RWPE1 (cell line): ENCODE measurements around the gene LAMC1.

Source experiments
- CTCF ChIA-PET: fragments of 350-600 bp; sonication (Branson Sonifier 250); formaldehyde crosslinking; extraction: SDS; loops from one replicate; lab custom pipeline; 2021; lab: Yijun Ruan, JAX
- POLR2A ChIA-PET: fragments of 400-600 bp; formaldehyde crosslinking; extraction: SDS; loops from one replicate; lab custom pipeline; 2020; ENCODE audit warnings: antibody characterized with exemption; ENCODE audit not compliant: low non-redundant PET; lab: Yijun Ruan, JAX
- DNase-seq: peaks from one replicate; pipeline ENCODE4 v3.0.0; 2012; ENCODE audit warnings: low spot score
- H3K27ac ChIP-seq: fragments of 450-650 bp; 2 replicates; pipeline ENCODE4 v1.5.1; 2017
- TF ChIP-seq, protein P1 (sequence below): fragments of 450-650 bp; conservative IDR thresholded peaks from 2 replicates; pipeline ENCODE4 v1.5.1; 2017; ENCODE audit warnings: low read depth, mild to moderate bottlenecking

LAMC1 gene

DNA sequence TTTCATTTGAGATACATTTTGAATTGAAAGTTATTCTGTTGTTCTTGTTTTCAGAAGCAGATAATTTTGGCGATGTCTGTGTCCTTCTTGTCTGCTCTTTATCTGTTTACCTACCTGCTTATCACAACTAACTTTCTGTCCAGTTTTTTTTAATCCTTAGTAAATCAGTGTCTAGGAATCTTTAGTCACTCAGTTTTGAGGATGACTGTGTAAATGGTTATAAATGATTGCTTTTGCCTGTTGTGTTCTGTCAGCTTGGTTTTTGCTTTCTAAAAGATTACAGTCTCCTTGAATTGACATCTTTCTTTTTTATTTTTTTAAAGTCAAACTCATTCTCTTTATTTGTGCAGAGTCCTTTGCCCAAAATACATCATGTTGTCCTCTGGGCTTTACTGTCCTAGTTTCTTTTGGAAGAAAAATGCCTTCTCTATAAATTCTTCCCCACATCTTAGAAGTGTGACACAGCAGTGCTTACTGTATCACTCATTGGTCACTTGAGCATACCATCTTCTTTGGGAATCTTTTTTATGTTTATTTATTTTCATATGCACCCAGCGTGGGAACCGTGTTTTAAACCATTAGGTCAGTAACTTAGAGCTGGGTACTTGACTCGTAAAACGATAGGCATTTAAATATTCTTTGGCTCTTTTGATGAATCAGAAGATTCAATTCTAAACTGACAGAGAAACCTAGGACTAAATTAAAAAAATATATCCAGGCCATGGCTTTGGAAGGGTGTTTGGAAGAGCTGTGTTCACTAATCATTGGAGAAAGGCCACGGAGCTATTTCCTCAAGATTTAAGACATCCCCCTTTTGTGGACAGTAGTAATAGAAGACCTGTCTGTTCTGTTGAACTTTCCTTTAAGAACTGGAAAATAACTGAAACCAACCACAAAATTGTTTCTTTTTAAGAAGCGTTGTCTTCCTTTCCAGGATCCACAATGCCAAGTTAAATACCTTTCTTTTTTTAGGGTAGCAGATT lies 20.9 kb downstream of the LAMC1 start:
- CTCF ChIA-PET = interaction anchor here (0.6 kb wide), 1 partner anchor 34 kb away, joined by 3 read pairs; no protein-coding TSS in a partner anchor
- no peak for DNase-seq
- TF ChIP-seq, protein P1, sequence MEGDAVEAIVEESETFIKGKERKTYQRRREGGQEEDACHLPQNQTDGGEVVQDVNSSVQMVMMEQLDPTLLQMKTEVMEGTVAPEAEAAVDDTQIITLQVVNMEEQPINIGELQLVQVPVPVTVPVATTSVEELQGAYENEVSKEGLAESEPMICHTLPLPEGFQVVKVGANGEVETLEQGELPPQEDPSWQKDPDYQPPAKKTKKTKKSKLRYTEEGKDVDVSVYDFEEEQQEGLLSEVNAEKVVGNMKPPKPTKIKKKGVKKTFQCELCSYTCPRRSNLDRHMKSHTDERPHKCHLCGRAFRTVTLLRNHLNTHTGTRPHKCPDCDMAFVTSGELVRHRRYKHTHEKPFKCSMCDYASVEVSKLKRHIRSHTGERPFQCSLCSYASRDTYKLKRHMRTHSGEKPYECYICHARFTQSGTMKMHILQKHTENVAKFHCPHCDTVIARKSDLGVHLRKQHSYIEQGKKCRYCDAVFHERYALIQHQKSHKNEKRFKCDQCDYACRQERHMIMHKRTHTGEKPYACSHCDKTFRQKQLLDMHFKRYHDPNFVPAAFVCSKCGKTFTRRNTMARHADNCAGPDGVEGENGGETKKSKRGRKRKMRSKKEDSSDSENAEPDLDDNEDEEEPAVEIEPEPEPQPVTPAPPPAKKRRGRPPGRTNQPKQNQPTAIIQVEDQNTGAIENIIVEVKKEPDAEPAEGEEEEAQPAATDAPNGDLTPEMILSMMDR = no peak
- no peak overlapping the region for H3K27ac ChIP-seq
- POLR2A ChIA-PET = no interaction called here

DNA sequence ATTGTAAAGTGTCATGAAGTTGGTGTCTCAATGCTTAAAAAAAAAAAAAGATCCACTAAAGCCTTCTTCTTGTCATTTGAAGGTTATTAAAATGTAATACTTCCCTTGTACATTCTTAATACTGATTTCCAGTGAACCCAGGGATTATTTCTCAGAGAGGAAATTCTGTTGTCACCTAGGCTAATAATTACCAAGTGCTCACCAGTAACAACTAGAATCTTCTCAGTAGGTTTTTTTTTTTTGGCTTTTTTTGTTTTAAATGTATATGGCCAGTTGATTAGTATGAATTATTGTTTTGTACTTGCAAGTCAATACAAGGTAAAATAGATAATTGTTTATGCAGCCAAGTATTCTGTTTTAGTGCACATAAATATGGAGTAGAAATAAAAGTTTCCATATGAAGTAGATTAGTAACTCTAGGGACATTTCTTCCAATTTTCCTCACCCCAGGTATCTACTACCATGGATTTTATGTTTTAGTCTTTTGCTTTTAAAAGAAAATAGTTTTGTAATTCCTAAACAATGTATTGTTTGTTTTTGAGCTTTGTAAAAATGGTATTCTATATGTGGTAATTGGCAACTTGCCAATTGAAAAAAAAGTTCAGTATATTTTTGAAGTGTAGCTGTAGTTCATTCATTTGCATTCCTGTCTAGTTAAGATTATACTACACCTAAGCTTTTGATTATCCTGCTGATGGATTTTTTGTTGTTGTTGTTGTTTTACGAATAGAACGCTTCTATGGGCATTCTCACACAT lies 21.9 kb downstream of the LAMC1 start:
- CTCF ChIA-PET = no interaction called here
- POLR2A ChIA-PET = no interaction called here
- DNase-seq = no peak
- TF ChIP-seq, protein P1 = no peak
- H3K27ac ChIP-seq = no peak overlapping the region

DNA sequence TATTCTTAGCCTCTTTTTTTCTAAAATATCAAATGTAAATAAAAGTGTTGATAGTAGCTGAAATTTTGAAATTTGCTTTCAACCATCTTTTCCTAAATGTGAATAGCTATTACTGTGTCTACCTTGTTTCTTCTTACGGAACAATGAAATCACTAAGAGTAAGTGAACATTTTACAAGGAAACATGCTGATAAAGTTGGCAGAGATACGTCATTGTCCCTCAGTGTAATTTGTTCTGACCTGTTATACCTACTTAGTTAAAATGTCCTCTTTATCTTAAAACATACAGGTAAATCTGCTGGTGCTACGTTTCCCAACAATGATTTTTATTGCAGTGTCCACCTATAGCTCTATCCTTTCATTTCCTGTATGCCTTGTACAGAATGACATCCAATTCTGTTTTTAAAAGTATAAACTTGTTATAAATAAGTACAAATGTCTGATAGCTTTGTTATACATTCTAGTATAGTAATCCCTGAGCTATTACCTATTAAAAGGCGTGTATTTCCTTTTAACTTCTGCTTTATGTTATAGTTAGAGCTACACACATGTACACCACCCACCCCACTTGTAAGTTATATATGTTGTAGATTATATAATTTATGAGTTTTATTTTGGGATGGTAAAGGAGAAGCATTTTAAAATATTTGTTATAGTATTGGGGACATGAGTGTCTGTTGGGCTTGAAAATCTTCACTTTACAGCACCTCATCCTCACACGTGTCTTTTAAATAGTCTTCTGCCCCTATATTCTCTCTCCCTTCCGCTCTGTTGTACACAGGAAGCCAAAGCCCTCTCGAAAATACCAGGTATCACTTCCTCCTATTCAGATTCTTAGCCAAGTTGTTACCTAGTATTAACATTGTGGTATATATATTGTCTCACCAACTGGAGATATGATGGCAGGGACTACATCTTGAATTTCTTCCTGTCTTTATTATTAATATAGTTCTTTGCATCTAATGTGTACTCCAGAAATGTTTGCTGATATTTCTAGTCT lies 25.2 kb downstream of the LAMC1 start:
- H3K27ac ChIP-seq = no peak overlapping the region
- TF ChIP-seq, protein P1 = no peak
- no peak for DNase-seq
- POLR2A ChIA-PET = no interaction called here
- CTCF ChIA-PET = no interaction called here

DNA sequence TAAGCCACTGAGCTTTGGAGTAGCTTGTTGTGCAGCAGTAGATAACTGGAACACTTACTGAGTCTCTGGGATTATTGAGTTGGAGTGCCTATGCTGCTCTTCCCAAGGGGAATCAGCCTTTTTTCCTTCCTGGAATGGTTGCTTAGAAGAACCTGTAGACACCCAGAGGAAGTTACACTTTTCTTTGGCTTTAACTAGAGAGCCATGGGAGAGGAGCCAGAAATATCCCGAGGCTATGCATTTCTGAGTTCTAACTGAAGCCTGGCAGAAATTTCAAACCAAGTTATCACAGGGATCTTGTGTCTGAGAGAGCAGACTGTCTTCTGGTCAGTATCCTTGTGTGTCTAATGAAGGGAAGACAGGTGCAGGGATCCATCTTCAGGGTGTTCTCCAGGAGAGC lies 28.3 kb downstream of the LAMC1 start:
- POLR2A ChIA-PET = no interaction called here

DNA sequence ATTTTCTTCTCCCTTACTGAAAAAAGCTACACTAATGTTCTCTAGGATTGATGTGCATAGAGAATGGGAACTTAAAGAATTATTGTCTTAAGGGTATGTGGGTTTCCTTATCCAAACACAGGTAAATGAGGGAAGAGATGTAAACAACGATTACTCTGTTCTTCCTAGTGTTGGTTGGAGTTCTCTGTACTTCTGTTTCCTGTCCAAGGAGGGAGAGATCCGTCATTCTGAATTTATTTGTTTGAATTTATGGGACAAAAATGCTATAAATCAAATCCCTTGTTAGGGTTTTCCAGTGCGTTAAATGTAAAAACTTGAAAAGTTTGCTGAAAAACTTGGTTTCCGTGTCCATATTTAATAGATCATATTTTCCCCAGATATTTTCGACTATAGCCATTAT lies 29.6 kb downstream of the LAMC1 start:
- H3K27ac ChIP-seq = no peak overlapping the region
- DNase-seq = no peak
- POLR2A ChIA-PET = no interaction called here
- CTCF ChIA-PET = no interaction called here
- TF ChIP-seq, protein P1 = no peak

More for the DNA sequence above, 28.3 kb downstream of the LAMC1 start:
- CTCF ChIA-PET = no interaction called here
- no peak for DNase-seq
- TF ChIP-seq, protein P1 = no peak
- H3K27ac ChIP-seq = 0 out of 2 replicates have a peak overlapping the region, but pooled peaks have one; percentile 28
